Ramos (cell line): ENCODE results near the gene ACO1.

ENCODE experiments used
- in situ Hi-C: fragments of 300-500 bp; cut with MboI; formaldehyde crosslinking; loops from one replicate; pipeline ENCODE4 v1.14.3; 2022; ENCODE audit warnings: low sequenced_read_pairs; ENCODE audit not compliant: unreplicated experiment

Gene ACO1

GRCh38 chr9:32378993-32379729 lies 5.3 kb upstream of the ACO1 start:
- in situ Hi-C loops, result loop anchor here (10.0 to 25.0 kb wide), 2 partner anchors 576 to 858 kb away; partner anchors contain the start of gene SPINK4

- in situ Hi-C loops, result loop anchor here (5.0 to 25.0 kb wide), 3 partner anchors 191 to 856 kb away; partner anchors contain the start of genes NDUFB6 and SPINK4
These were observed 3.5 kb upstream of the ACO1 start for GRCh38 chr9:32380944-32381343.

- in situ Hi-C loops, result loop anchor here (5.0 to 25.0 kb wide), 3 partner anchors 190 to 855 kb away; partner anchors contain the start of genes NDUFB6 and SPINK4
These were observed 1.7 kb upstream of the ACO1 start for GRCh38 chr9:32382565-32383320.

- in situ Hi-C loops, result loop anchor here (5.0 to 25.0 kb wide), 3 partner anchors 188 to 853 kb away; partner anchors contain the start of genes NDUFB6 and SPINK4
These were observed 460 bp upstream of the ACO1 start for GRCh38 chr9:32384002-32384363.

GRCh38 chr9:32385152-32385884 lies 875 bp downstream of the ACO1 start:
- in situ Hi-C loops, result loop anchor here (10.0 to 25.0 kb wide), 2 partner anchors 589 to 852 kb away; partner anchors contain the start of gene SPINK4

GRCh38 chr9:32385885-32386283 lies 1.4 kb downstream of the ACO1 start:
- in situ Hi-C loops, result loop anchor here (10.0 to 25.0 kb wide), 2 partner anchors 589 to 851 kb away; partner anchors contain the start of gene SPINK4

- in situ Hi-C loops, result loop anchor here (10.0 to 25.0 kb wide), 2 partner anchors 588 to 850 kb away; partner anchors contain the start of gene SPINK4
These were observed 2.8 kb downstream of the ACO1 start for GRCh38 chr9:32387256-32387655.

- in situ Hi-C loops, result loop anchor here (10.0 to 25.0 kb wide), 2 partner anchors 585 to 848 kb away; partner anchors contain the start of gene SPINK4
These were observed 4.9 kb downstream of the ACO1 start for GRCh38 chr9:32389365-32389764.

GRCh38 chr9:32393911-32394310 lies 9.5 kb downstream of the ACO1 start:
- in situ Hi-C loops, result loop anchor here (25.0 kb wide), 1 partner anchor 843 kb away; the partner anchor contains the start of gene SPINK4

GRCh38 chr9:32394381-32395049 lies 10.1 kb downstream of the ACO1 start:
- in situ Hi-C loops, result loop anchor here (25.0 kb wide), 1 partner anchor 843 kb away; the partner anchor contains the start of gene SPINK4

GRCh38 chr9:32395510-32396216 lies 11.2 kb downstream of the ACO1 start:
- in situ Hi-C loops, result loop anchor here (25.0 kb wide), 1 partner anchor 842 kb away; the partner anchor contains the start of gene SPINK4

- in situ Hi-C loops, result loop anchor here (25.0 kb wide), 1 partner anchor 839 kb away; the partner anchor contains the start of gene SPINK4
These were observed 13.8 kb downstream of the ACO1 start for GRCh38 chr9:32398207-32398606.

GRCh38 chr9:32399110-32399815 lies 14.8 kb downstream of the ACO1 start:
- in situ Hi-C loops, result loop anchor here (25.0 kb wide), 1 partner anchor 838 kb away; the partner anchor contains the start of gene SPINK4

GRCh38 chr9:32401488-32401887 lies 17.0 kb downstream of the ACO1 start:
- in situ Hi-C loops, result no loop called here

- in situ Hi-C loops, result no loop called here
These were observed 19.3 kb downstream of the ACO1 start for GRCh38 chr9:32403567-32404260.

GRCh38 chr9:32404402-32404801 lies 20.0 kb downstream of the ACO1 start:
- in situ Hi-C loops, result no loop called here

- in situ Hi-C loops, result no loop called here
These were observed 20.4 kb downstream of the ACO1 start for GRCh38 chr9:32404856-32405255.
